Measurements from ENCODE around the gene SH3RF3. TPM values are rescaled to one million over a fixed set of nuclear protein-coding genes. Genes with fewer than 3 reads are reported as not detected.

The SH3RF3 gene
- total RNA-seq, 1 donor from 2014 or later = 0.28 TPM

DNA sequence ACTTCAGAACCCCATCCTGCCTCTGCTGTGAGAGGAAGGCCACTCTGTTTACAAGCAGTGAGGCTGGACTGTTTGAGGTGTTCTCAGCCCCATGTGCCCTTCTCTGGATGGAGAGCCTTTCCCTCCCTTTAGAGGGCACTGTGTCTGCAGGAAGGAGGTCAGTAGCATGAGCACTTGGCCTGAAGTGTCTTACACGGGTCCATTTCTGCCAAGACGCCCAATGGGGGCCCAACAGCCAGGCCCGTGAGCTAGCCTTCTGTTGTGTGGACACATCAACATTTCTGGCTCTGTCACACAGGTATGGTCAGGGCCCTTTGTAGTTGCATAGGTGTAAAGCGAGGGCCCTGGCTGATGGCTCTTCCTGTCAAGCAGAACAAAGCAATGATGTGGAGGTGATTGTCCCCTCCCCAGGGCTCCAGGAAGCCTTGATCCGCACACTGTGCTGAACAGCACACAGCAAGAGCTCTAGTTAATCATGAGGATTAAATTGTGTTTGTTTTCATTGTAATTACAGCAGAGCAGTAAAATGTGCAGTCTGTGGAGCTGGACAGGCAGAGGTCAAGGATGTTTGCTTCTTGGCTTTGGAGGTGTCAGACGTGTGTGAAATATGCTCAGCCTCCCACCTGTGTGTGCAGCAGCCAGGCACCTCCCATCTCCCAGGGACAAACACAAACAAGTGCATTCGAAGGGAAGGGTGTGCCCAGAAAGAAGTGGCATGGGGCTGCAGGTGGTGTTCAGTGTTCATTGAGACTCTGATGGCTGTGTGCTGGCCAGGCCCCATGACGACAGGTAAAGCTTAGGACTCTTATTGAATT lies 132.1 kb downstream of the SH3RF3 start:
- no peak overlapping the region for H2AFZ ChIP-seq (replicated peaks)
- H3K27ac ChIP-seq = no peak overlapping the region
- Mint-ChIP-seq H3K4me1 (peaks cover 38% of the 10 kb centered on the region), H3K4me3 (no peak overlapping the region), H3K9me3 (no peaks in the 10 kb centered on the region), H3K27ac (no peak overlapping the region), H3K36me3 (no peaks in the 10 kb centered on the region), H3K27me3 (ENCODE audit: insufficient read depth, low read depth) (peaks cover 3% of the 10 kb centered on the region)
- no peaks in the 10 kb centered on the region for H3F3A ChIP-seq (ENCODE audit: low read depth)
- TF ChIP-seq EZH2phosphoT487 (IDR thresholded peaks at IDR 0.05) = no peak
- TF ChIP-seq CTCF (IDR thresholded peaks at IDR 0.05) = peak; percentile 43
- TF ChIP-seq EZH2 (IDR thresholded peaks at IDR 0.05) = no peak
- no peaks in the 10 kb centered on the region for H3K36me3 ChIP-seq
- no peak overlapping the region for H3K4me3 ChIP-seq
- H3K4me2 ChIP-seq = no peak overlapping the region
- no peaks in the 10 kb centered on the region for H3K9me3 ChIP-seq (ENCODE audit: low read depth)
- H4K20me1 ChIP-seq (ENCODE audit: low read depth) = no peaks in the 10 kb centered on the region
- H3K9ac ChIP-seq = no peak overlapping the region
- H3K4me1 ChIP-seq = no peaks in the 10 kb centered on the region
- no peaks in the 10 kb centered on the region for H3K27me3 ChIP-seq
- H3K79me2 ChIP-seq (ENCODE audit: low read depth) = no peaks in the 10 kb centered on the region
- DNase-seq (ENCODE audit: low spot score) = peak; percentile 32

- no peaks in the 10 kb centered on the region for H3F3A ChIP-seq (ENCODE audit: low read depth)
- no peak overlapping the region for H3K27ac Mint-ChIP-seq
- H3K4me3 ChIP-seq = no peak overlapping the region
These were observed 133.1 kb downstream of the SH3RF3 start for GRCh38 chr2:109261906-109262631.

DNA sequence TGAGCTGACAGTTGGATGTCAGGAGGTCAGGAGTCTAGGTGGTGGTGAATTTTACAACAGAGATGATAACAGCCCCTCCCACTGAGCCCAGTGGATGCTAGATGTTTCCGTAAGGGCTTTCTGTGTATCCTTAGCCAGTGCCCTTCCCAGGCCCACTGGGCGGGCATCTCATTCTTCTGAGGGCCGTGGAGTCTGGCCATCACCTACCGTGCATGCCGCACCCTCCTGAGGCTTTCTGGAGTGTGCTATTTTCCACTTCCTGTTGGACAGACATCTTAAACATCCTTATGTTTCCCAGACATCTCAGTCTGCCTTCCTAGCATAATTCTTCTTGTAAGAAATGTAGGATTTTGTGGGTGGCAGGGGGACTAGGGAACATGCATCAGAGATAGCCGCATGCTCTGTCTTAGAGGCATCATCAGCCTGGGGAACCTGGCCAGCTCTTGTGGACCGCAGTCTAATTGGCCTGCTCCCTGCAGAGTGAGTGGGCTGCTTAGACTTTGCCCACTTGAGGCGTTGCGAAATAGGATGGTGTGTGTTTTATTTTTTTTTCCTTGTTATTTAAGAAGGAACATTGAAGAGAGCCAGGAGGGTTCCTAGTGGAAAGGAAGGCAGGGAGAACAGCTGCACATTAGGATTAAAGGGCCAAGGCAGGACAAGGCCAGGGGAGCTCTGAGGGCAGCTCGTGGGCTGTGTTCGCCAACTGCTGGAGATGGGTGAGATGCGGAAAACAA lies 135.8 kb downstream of the SH3RF3 start:
- Histone ChIP-seq H3K79me2 (ENCODE audit: low read depth) (no peaks in the 10 kb centered on the region), H2AFZ (replicated peaks) (no peak overlapping the region), H3K36me3 (no peaks in the 10 kb centered on the region), H3K4me1 (peaks cover 10% of the 10 kb centered on the region), H3K27ac (no peak overlapping the region), H3K4me2 (no peak overlapping the region), H3K9me3 (ENCODE audit: low read depth) (no peaks in the 10 kb centered on the region), H3K4me3 (no peak overlapping the region), H3K27me3 (no peaks in the 10 kb centered on the region), H4K20me1 (ENCODE audit: low read depth) (no peaks in the 10 kb centered on the region), H3F3A (ENCODE audit: low read depth) (no peaks in the 10 kb centered on the region), H3K9ac (no peak overlapping the region)
- TF ChIP-seq CTCF (IDR thresholded peaks at IDR 0.05) (no peak), EZH2phosphoT487 (IDR thresholded peaks at IDR 0.05) (no peak), EZH2 (IDR thresholded peaks at IDR 0.05) (no peak)
- H3K4me1 Mint-ChIP-seq = peaks cover 49% of the 10 kb centered on the region
- no peak for DNase-seq (ENCODE audit: low spot score)
- H3K27ac Mint-ChIP-seq = peak overlapping the region; percentile 23
- no peaks in the 10 kb centered on the region for H3K36me3 Mint-ChIP-seq
- peak overlapping the region; percentile 15 for H3K4me3 Mint-ChIP-seq
- H3K27me3 Mint-ChIP-seq (ENCODE audit: insufficient read depth, low read depth) = peaks cover 5% of the 10 kb centered on the region
- no peaks in the 10 kb centered on the region for H3K9me3 Mint-ChIP-seq

More at GRCh38 chr2:109261906-109262631, 133.1 kb downstream of the SH3RF3 start:
- no peak for DNase-seq (ENCODE audit: low spot score)
- Histone ChIP-seq H4K20me1 (ENCODE audit: low read depth) (no peaks in the 10 kb centered on the region), H3K27ac (no peak overlapping the region), H3K4me1 (peaks cover 4% of the 10 kb centered on the region), H3K9me3 (ENCODE audit: low read depth) (no peaks in the 10 kb centered on the region), H2AFZ (replicated peaks) (no peak overlapping the region), H3K36me3 (no peaks in the 10 kb centered on the region), H3K4me2 (no peak overlapping the region), H3K79me2 (ENCODE audit: low read depth) (no peaks in the 10 kb centered on the region), H3K9ac (no peak overlapping the region), H3K27me3 (no peaks in the 10 kb centered on the region)
- TF ChIP-seq EZH2 (IDR thresholded peaks at IDR 0.05) (no peak), CTCF (IDR thresholded peaks at IDR 0.05) (no peak), EZH2phosphoT487 (IDR thresholded peaks at IDR 0.05) (no peak)
- Mint-ChIP-seq H3K27me3 (ENCODE audit: insufficient read depth, low read depth) (peaks cover 3% of the 10 kb centered on the region), H3K36me3 (no peaks in the 10 kb centered on the region), H3K9me3 (no peaks in the 10 kb centered on the region), H3K4me3 (no peak overlapping the region), H3K4me1 (peaks cover 45% of the 10 kb centered on the region)
